Fibroblast of lung (primary cell): ENCODE measurements around the gene IL10. TPM values are rescaled to one million over a fixed set of nuclear protein-coding genes. Genes with fewer than 3 reads are reported as not detected.

Experiments used
- DNase-seq, 2 donors: peaks; one replicate each; pipeline versions ENCODE4 v3.0.0 to v3.0.0-alpha.2; 2010; ENCODE audit warnings: low read depth in 2 of 2
- H2AFZ ChIP-seq: 2 replicates; pipeline ENCODE4 v1.5.1; 2012; ENCODE audit warnings: low read length, control low read depth, inconsistent platforms
- H3K27ac ChIP-seq: 2 replicates; pipeline ENCODE4 v1.5.1; 2011; ENCODE audit warnings: low read length, control low read depth; ENCODE audit not compliant: insufficient read depth
- H3K27me3 ChIP-seq: 2 replicates; pipeline ENCODE4 v1.5.1; 2011; ENCODE audit warnings: mild to moderate bottlenecking, low read length; ENCODE audit not compliant: control insufficient read depth, insufficient read depth
- H3K36me3 ChIP-seq: 2 replicates; pipeline ENCODE4 v1.5.1; 2011; ENCODE audit warnings: low read length; ENCODE audit not compliant: control insufficient read depth, insufficient read depth
- H3K4me1 ChIP-seq: 2 replicates; pipeline ENCODE4 v1.5.1; 2011; ENCODE audit warnings: low read length; ENCODE audit not compliant: control insufficient read depth, insufficient read depth; ENCODE audit errors: extremely low read depth
- H3K4me2 ChIP-seq: 2 replicates; pipeline ENCODE4 v1.5.1; 2011; ENCODE audit warnings: low read length, control low read depth; ENCODE audit not compliant: insufficient read depth; ENCODE audit errors: extremely low read depth
- H3K4me3 ChIP-seq, 4 experiments: fragments of 200-600 bp in 1 of 4; sonication (generic) in 1 of 4; replicated peaks in 1 of 4; 2 replicates each; pipeline ENCODE4 v1.5.1; 2011 to 2016; ENCODE audit warnings: low read length in 4 of 4, low read depth in 3 of 4, mild to moderate bottlenecking in 3 of 4, control low read depth in 2 of 4, inconsistent platforms in 1 of 4, mixed read lengths in 1 of 4; ENCODE audit not compliant: insufficient read depth in 1 of 4; ENCODE audit errors: control extremely low read depth in 1 of 4
- H3K79me2 ChIP-seq: 2 replicates; pipeline ENCODE4 v1.5.1; 2012; ENCODE audit warnings: mild to moderate bottlenecking, low read length, inconsistent platforms; ENCODE audit not compliant: control insufficient read depth, insufficient read depth
- H3K9ac ChIP-seq: 2 replicates; pipeline ENCODE4 v1.5.1; 2011; ENCODE audit warnings: mild to moderate bottlenecking, low read length, control low read depth; ENCODE audit not compliant: insufficient read depth
- H3K9me3 ChIP-seq: 2 replicates; pipeline ENCODE4 v1.5.1; 2012; ENCODE audit warnings: low read depth, low read length; ENCODE audit not compliant: control insufficient read depth, insufficient read depth
- H4K20me1 ChIP-seq: 2 replicates; pipeline ENCODE4 v1.5.1; 2011; ENCODE audit warnings: low read length; ENCODE audit not compliant: control insufficient read depth, insufficient read depth; ENCODE audit errors: extremely low read depth
- EZH2 ChIP-seq: IDR thresholded peaks from 2 replicates; pipeline ENCODE4 v1.5.1; 2012; ENCODE audit warnings: low read length, control low read depth, mild to moderate bottlenecking; ENCODE audit errors: missing control alignments
- polyA plus RNA-seq, 2 donors: library from polyadenylated mRNA; depleted of rRNA in 1 of 2; stranded (reverse) in 1 of 2; unstranded in 1 of 2; fragments of >200 nt; gene quantifications; 2 replicates each; pipeline ENCODE4 v1.2.1, GENCODE V29; 2011 to 2012; ENCODE audit warnings: missing spikeins in 1 of 2
- total RNA-seq: library from RNA; depleted of rRNA; stranded (reverse); fragments of >200 nt; gene quantifications from 2 replicates; pipeline ENCODE4 v1.2.1, GENCODE V29; 2014
- TF ChIP-seq, protein P1 (sequence below), 2 donors: IDR thresholded peaks in 1 of 2; conservative IDR thresholded peaks in 1 of 2; 1 replicate in 1 of 2; 2 replicates in 1 of 2; pipeline ENCODE4 v1.5.1; 2011 to 2012; ENCODE audit warnings: low read length in 2 of 2, control low read depth in 1 of 2, inconsistent platforms in 1 of 2, low read depth in 1 of 2, mild to moderate bottlenecking in 1 of 2

The IL10 gene
- total and polyA plus RNA-seq, 2 donors (not counting 1 experiment from before 2014, with no cell fraction given): not detected

GRCh38 chr1:206814716-206815341 is 42.5 kb upstream of the IL10 start:
- no peak overlapping the region for H3K4me2 ChIP-seq
- H3K36me3 ChIP-seq: no peaks in the 10 kb centered on the region
- peaks cover 2% of the 10 kb centered on the region for H3K4me1 ChIP-seq
- TF ChIP-seq, protein P1, sequence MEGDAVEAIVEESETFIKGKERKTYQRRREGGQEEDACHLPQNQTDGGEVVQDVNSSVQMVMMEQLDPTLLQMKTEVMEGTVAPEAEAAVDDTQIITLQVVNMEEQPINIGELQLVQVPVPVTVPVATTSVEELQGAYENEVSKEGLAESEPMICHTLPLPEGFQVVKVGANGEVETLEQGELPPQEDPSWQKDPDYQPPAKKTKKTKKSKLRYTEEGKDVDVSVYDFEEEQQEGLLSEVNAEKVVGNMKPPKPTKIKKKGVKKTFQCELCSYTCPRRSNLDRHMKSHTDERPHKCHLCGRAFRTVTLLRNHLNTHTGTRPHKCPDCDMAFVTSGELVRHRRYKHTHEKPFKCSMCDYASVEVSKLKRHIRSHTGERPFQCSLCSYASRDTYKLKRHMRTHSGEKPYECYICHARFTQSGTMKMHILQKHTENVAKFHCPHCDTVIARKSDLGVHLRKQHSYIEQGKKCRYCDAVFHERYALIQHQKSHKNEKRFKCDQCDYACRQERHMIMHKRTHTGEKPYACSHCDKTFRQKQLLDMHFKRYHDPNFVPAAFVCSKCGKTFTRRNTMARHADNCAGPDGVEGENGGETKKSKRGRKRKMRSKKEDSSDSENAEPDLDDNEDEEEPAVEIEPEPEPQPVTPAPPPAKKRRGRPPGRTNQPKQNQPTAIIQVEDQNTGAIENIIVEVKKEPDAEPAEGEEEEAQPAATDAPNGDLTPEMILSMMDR (conservative IDR thresholded peaks at IDR 0.05 in 1 of 2, IDR thresholded peaks at IDR 0.05 in 1 of 2; ENCODE audit: low read depth in 1 of 2, low read length in 2 of 2): no peak
- no peak for TF ChIP-seq EZH2
- H4K20me1 ChIP-seq: no peaks in the 10 kb centered on the region
- no peak overlapping the region for H3K27ac ChIP-seq
- H3K9ac ChIP-seq: no peak overlapping the region
- H3K9me3 ChIP-seq: no peaks in the 10 kb centered on the region
- no peak overlapping the region for H3K4me3 ChIP-seq
- no peaks in the 10 kb centered on the region for H3K79me2 ChIP-seq
- DNase-seq: peak; percentile 72 to 81
- no peaks in the 10 kb centered on the region for H3K27me3 ChIP-seq
- H2AFZ ChIP-seq: no peak overlapping the region

DNA sequence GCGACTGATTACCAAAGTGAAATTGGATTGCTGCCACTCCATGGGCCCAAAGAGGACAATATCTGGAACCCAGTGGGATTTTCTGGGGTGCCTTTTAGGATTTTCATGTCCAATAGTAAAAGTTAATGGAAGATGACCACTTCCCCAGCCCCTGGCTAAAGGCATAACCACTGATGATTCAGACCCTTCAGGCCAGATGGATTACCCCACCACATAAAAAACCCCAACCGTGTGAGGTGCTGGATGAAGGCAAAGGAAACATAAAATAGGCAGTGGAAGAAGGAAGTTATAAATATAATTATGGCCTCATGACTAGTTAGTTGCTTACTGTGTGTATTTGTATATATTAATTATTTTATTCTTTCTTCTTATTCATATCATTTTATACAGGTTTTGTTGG is 40.2 kb upstream of the IL10 start:
- no peaks in the 10 kb centered on the region for H4K20me1 ChIP-seq
- TF ChIP-seq, protein P1 (conservative IDR thresholded peaks at IDR 0.05 in 1 of 2, IDR thresholded peaks at IDR 0.05 in 1 of 2; ENCODE audit: low read depth in 1 of 2, low read length in 2 of 2): no peak
- no peak for TF ChIP-seq EZH2

GRCh38 chr1:206809504-206810084 is 37.3 kb upstream of the IL10 start:
- no peak overlapping the region for H3K4me2 ChIP-seq
- DNase-seq: peak; percentile 35 to 60
- no peaks in the 10 kb centered on the region for H3K36me3 ChIP-seq
- H3K79me2 ChIP-seq: no peaks in the 10 kb centered on the region
- H3K4me3 ChIP-seq: no peak overlapping the region
- no peaks in the 10 kb centered on the region for H4K20me1 ChIP-seq
- H3K27ac ChIP-seq: no peak overlapping the region
- TF ChIP-seq, protein P1 (conservative IDR thresholded peaks at IDR 0.05 in 1 of 2, IDR thresholded peaks at IDR 0.05 in 1 of 2; ENCODE audit: low read depth in 1 of 2, low read length in 2 of 2): peak; percentile 53 to 61
- TF ChIP-seq EZH2: no peak
- no peaks in the 10 kb centered on the region for H3K27me3 ChIP-seq
- no peak overlapping the region for H2AFZ ChIP-seq
- H3K4me1 ChIP-seq: no peaks in the 10 kb centered on the region
- no peaks in the 10 kb centered on the region for H3K9me3 ChIP-seq
- H3K9ac ChIP-seq: no peak overlapping the region

More for the DNA sequence above, 40.2 kb upstream of the IL10 start:
- H3K27me3 ChIP-seq: no peaks in the 10 kb centered on the region
- H2AFZ ChIP-seq: no peak overlapping the region
- no peak overlapping the region for H3K27ac ChIP-seq
- no peaks in the 10 kb centered on the region for H3K79me2 ChIP-seq
- H3K4me3 ChIP-seq: no peak overlapping the region
- H3K36me3 ChIP-seq: no peaks in the 10 kb centered on the region
- H3K4me1 ChIP-seq: peaks cover 2% of the 10 kb centered on the region
- no peak overlapping the region for H3K9ac ChIP-seq
- peak in 1 of 2 donors; percentile 27 for DNase-seq
- no peak overlapping the region for H3K4me2 ChIP-seq
- H3K9me3 ChIP-seq: no peaks in the 10 kb centered on the region
